AG09309 (cell line): ENCODE data around the gene HSPA8.

Experiments
- DNase-seq: peaks from one replicate; pipeline ENCODE4 v3.0.0-alpha.2; 2010; ENCODE audit warnings: low read depth
- H3K4me3 ChIP-seq: 2 replicates; pipeline ENCODE4 v1.5.1; 2011; ENCODE audit warnings: mild to moderate bottlenecking, low read depth, low read length, moderate library complexity; ENCODE audit not compliant: control insufficient read depth
- CTCF ChIP-seq: IDR thresholded peaks from 2 replicates; pipeline ENCODE4 v1.5.1; 2011; ENCODE audit warnings: mild to moderate bottlenecking, low read depth, low read length, inconsistent platforms; ENCODE audit not compliant: insufficient read depth, control insufficient read depth; ENCODE audit errors: missing control alignments

Gene HSPA8

GRCh38 chr11:123046473-123047259, 15.3 kb downstream of the HSPA8 start:
- H3K4me3 ChIP-seq: no peak overlapping the region
- no peak for DNase-seq
- no peak for TF ChIP-seq CTCF

- no peak overlapping the region for H3K4me3 ChIP-seq
- no peak for DNase-seq
- TF ChIP-seq CTCF: no peak
These were observed 16.8 kb downstream of the HSPA8 start for GRCh38 chr11:123045101-123045500.

GRCh38 chr11:123041185-123041584, 20.8 kb downstream of the HSPA8 start:
- H3K4me3 ChIP-seq: no peak overlapping the region
- no peak for DNase-seq
- no peak for TF ChIP-seq CTCF

- DNase-seq: no peak
- TF ChIP-seq CTCF: no peak
- H3K4me3 ChIP-seq: no peak overlapping the region
These were observed 21.9 kb downstream of the HSPA8 start for GRCh38 chr11:123040111-123040432.

GRCh38 chr11:123035831-123036230, 26.1 kb downstream of the HSPA8 start:
- TF ChIP-seq CTCF: no peak
- H3K4me3 ChIP-seq: no peak overlapping the region
- no peak for DNase-seq

- H3K4me3 ChIP-seq: no peak overlapping the region
- no peak for DNase-seq
- no peak for TF ChIP-seq CTCF
These were observed 27.3 kb downstream of the HSPA8 start for GRCh38 chr11:123034597-123034996.
